Upper lobe of right lung (tissue), 1 donor: ENCODE results near the gene TP53TG3E. TPM values are rescaled to one million over a fixed set of nuclear protein-coding genes. Genes with fewer than 3 reads are reported as not detected.
A peak's percentile ranks its signal among the peaks of the same experiment; 100 is the strongest.
"Not testable (repeated sequence)": the region's sequence is repeated elsewhere in the genome, so short reads cannot be mapped to it uniquely, and the experiment has no call there.

Source experiments
- ATAC-seq: fragments of 200-7000 bp; cut with Tn5 transposase; one replicate; pipeline ENCODE4 v1.9.1; 2020; ENCODE audit warnings: mild to moderate bottlenecking, moderate library complexity
- DNase-seq: peaks from one replicate; pipeline ENCODE4 v3.0.0-alpha.2; 2020
- H3K27ac ChIP-seq: fragments of 200-600 bp; one replicate; pipeline ENCODE4 v1.8.0; 2022
- H3K27me3 ChIP-seq: fragments of 200-600 bp; one replicate; pipeline ENCODE4 v1.8.0; 2022; ENCODE audit warnings: mild to moderate bottlenecking
- H3K36me3 ChIP-seq: fragments of 200-600 bp; one replicate; pipeline ENCODE4 v1.8.0; 2022
- H3K4me1 ChIP-seq: fragments of 200-600 bp; one replicate; pipeline ENCODE4 v1.8.0; 2022
- H3K4me3 ChIP-seq: fragments of 200-600 bp; one replicate; pipeline ENCODE4 v1.8.0; 2022; ENCODE audit warnings: mild to moderate bottlenecking
- H3K9me3 ChIP-seq: fragments of 200-600 bp; one replicate; pipeline ENCODE4 v1.8.0; 2022
- intact Hi-C: fragments of 100-400 bp; cut with DNase I; formaldehyde crosslinking; loops from one replicate; pipeline ENCODE4 v1.11.0; 2022
- long read RNA-seq: library from polyadenylated mRNA; unstranded; transcript quantifications from one replicate; pipeline ENCODE4 v2.0.0, GENCODE V29; 2021
- total RNA-seq: library from RNA; stranded (reverse); fragmentation: NEBNext Ultra II Directional; extraction: Animal tissue kit (Norgen Biotek cat#: 25700); gene quantifications from one replicate; pipeline ENCODE4 v1.2.1, GENCODE V29; 2021
- donor health status: DM: no; HTN: yes; CAD: no; lungs with severe emphysema.

TP53TG3E gene, protein sequence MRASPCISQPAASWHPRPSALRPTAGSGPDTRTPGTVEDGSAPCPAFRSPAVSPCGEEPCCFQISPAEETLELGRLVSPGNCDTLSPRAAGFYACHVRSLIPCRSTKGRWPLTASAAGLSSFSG
- not detected for total RNA-seq
- long read RNA-seq, result 0 reads

DNA sequence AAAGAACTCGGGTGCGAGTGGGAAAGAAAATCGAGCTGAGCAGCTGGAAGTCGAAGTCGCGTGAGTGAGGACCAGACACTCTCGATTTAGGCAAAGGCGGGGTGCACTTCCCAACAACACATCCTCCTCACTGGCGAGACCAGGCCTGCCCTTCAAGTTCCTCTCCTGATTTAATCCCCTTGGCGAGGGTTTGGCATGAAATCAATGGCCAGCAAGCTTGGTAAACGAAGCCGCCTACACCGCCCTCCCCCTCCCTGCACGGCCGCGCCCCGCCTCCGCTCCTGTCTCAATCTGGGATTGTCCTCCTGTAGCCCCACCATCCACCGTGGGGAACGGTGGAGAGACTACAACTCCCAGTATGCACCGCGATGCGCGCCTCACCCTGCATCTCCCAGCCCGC lies at the start of gene TP53TG3E:
TP53TG3E (plus strand) TSS at position 301 of the 400 bp plus-strand sequence; CDS start at position 369, 68 bp downstream.
- not testable (repeated sequence) for H3K4me3 ChIP-seq, ATAC-seq, H3K27ac ChIP-seq

DNA sequence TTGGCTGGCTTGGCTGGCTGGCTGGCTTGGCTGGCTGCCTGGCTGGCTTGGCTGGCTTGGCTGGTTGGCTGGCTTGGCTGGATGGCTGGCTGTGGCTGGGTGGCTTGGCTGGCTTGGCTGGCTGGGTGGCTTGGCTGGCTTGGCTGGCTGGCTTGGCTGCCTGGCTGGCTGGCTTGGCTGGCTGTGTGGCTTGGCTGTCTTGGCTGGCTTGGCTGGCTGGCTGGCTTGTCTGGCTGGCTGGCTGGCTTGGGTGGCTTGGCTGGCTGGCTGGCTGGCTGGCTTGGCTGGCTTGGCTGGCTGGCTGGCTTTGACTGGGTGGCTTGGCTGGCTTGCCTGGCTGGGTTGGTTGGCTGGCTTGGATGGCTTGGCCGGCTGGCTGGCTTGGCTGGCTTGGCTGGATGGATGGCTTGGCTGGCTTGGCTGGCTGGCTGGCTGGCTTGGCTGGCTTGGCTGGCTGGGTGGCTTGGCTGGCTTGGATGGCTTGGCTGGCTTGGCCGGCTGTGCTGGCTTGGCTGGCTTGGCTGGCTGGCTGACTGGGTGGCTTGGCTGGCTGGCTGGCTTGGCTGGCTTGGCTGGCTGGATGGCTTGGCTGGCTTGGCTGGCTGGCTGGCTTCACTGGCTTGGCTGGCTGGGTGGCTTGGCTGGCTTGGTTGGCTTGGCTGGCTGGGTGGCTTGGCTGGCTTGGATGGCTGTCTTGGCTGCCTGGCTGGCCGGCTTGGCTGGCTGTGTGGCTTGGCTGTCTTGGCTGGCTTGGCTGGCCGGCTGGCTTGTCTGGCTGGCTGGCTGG lies 32.3 kb downstream of the TP53TG3E start:
- H3K36me3 ChIP-seq, ATAC-seq, intact Hi-C loops: not testable (repeated sequence)

More for the DNA sequence above, at the start of gene TP53TG3E:
- H3K36me3 ChIP-seq, H3K27me3 ChIP-seq, intact Hi-C loops, H3K4me1 ChIP-seq, H3K9me3 ChIP-seq, DNase-seq: not testable (repeated sequence)

DNA sequence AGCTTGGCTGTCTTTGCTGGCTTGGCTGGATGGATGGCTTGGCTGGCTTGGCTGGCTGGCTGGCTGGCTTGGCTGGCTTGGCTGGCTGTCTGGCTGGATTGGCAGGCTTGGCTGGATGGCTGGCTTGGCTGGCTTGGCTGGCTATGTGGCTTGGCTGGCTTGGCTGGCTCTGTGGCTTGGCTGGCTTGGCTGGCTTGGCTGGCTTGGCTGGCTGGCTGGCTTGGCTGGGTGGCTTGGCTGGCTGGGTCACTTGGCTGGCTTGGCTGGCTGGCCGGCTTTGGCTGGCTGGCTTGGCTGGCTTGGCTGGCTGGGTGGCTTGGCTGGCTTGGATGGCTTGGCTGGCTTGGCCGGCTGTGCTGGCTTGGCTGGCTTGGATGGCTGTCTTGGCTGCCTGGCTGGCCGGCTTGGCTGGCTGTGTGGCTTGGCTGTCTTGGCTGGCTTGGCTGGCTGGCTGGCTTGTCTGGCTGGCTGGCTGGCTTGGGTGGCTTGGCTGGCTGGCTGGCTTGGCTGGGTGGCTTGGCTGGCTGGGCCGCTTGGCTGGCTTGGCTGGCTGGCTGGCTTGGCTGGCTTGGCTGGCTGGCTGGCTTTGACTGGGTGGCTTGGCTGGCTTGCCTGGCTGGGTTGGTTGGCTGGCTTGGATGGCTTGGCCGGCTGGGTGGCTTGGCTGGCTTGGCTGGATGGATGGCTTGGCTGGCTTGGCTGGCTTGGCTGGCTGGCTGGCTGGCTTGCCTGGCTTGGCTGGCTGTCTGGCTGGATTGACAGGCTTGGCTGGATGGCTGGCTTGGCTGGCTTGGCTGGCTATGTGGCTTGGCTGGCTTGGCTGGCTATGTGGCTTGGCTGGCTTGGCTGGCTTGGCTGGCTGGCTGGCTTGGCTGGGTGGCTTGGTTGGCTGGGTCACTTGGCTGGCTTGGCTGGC lies 33.8 kb downstream of the TP53TG3E start:
- DNase-seq, intact Hi-C loops, ATAC-seq, H3K9me3 ChIP-seq, H3K4me1 ChIP-seq, H3K27ac ChIP-seq, H3K27me3 ChIP-seq, H3K4me3 ChIP-seq, H3K36me3 ChIP-seq: not testable (repeated sequence)

More for the DNA sequence above, 32.3 kb downstream of the TP53TG3E start:
- H3K4me1 ChIP-seq, DNase-seq, H3K4me3 ChIP-seq, H3K9me3 ChIP-seq, H3K27ac ChIP-seq, H3K27me3 ChIP-seq: not testable (repeated sequence)

DNA sequence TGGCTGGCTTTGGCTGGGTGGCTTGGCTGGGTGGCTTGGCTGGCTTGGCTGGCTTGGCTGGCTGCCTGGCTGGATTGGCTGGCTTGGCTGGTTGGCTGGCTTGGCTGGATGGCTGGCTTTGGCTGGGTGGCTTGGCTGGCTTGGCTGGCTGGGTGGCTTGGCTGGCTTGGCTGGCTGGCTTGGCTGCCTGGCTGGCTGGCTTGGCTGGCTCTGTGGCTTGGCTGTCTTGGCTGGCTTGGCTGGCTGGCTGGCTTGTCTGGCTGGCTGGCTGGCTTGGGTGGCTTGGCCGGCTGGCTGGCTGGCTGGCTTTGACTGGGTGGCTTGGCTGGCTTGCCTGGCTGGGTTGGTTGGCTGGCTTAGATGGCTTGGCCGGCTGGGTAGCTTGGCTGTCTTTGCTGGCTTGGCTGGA lies 34.4 kb downstream of the TP53TG3E start:
- H3K9me3 ChIP-seq, H3K27me3 ChIP-seq, intact Hi-C loops, H3K27ac ChIP-seq, H3K4me3 ChIP-seq, ATAC-seq, H3K36me3 ChIP-seq, H3K4me1 ChIP-seq, DNase-seq: not testable (repeated sequence)

DNA sequence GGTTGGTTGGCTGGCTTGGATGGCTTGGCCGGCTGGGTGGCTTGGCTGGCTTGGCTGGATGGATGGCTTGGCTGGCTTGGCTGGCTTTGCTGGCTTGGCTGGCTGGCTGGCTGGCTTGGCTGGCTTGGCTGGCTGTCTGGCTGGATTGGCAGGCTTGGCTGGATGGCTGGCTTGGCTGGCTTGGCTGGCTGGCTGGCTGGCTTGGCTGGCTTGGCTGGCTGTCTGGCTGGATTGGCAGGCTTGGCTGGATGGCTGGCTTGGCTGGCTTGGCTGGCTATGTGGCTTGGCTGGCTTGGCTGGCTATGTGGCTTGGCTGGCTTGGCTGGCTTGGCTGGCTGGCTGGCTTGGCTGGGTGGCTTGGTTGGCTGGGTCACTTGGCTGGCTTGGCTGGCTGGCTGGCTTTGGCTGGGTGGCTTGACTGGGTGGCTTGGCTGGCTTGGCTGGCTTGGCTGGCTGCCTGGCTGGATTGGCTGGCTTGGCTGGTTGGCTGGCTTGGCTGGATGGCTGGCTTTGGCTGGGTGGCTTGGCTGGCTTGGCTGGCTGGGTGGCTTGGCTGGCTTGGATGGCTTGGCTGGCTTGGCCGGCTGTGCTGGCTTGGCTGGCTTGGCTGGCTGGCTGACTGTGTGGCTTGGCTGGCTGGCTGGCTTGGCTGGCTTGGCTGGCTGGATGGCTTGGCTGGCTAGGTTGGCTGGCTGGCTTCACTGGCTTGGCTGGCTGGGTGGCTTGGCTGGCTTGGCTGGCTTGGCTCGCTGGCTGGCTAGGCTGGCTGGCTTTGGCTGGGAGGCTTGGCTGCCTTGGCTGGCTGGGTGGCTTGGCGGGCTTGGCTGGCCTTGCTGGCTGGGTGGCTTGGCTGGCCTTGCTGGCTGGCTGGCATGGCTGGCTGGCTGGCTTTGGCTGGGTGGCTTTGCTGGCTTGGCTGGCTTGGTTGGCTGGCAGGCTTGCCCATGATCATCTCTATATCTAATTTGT lies 35.3 kb downstream of the TP53TG3E start:
- H3K9me3 ChIP-seq, intact Hi-C loops, H3K4me3 ChIP-seq, H3K27ac ChIP-seq, H3K4me1 ChIP-seq, H3K36me3 ChIP-seq, DNase-seq, H3K27me3 ChIP-seq: not testable (repeated sequence)
- peak; percentile 87 for ATAC-seq

Other genes with a start within 250 kb of the TP53TG3E start
- not detected for gene TP53TG3C, start 110.1 kb upstream of the TP53TG3E start, total RNA-seq
- gene TP53TG3B, start 56.5 kb downstream of the TP53TG3E start, total RNA-seq, result not detected
- not detected for gene TP53TG3F, start 155.3 kb downstream of the TP53TG3E start, total RNA-seq